SK-N-SH (cell line): ENCODE measurements around the gene CD79A.

Experiments used
- CTCF ChIP-seq: fragments of 200-600 bp; sonication (generic); IDR thresholded peaks from 2 replicates; pipeline ENCODE4 v1.6.1; 2017; ENCODE audit warnings: antibody characterized with exemption, mild to moderate bottlenecking, moderate library complexity
- FOXM1 ChIP-seq: IDR thresholded peaks from 2 replicates; pipeline ENCODE4 v1.4.0; 2012; ENCODE audit warnings: low read depth, mild to moderate bottlenecking

DNA sequence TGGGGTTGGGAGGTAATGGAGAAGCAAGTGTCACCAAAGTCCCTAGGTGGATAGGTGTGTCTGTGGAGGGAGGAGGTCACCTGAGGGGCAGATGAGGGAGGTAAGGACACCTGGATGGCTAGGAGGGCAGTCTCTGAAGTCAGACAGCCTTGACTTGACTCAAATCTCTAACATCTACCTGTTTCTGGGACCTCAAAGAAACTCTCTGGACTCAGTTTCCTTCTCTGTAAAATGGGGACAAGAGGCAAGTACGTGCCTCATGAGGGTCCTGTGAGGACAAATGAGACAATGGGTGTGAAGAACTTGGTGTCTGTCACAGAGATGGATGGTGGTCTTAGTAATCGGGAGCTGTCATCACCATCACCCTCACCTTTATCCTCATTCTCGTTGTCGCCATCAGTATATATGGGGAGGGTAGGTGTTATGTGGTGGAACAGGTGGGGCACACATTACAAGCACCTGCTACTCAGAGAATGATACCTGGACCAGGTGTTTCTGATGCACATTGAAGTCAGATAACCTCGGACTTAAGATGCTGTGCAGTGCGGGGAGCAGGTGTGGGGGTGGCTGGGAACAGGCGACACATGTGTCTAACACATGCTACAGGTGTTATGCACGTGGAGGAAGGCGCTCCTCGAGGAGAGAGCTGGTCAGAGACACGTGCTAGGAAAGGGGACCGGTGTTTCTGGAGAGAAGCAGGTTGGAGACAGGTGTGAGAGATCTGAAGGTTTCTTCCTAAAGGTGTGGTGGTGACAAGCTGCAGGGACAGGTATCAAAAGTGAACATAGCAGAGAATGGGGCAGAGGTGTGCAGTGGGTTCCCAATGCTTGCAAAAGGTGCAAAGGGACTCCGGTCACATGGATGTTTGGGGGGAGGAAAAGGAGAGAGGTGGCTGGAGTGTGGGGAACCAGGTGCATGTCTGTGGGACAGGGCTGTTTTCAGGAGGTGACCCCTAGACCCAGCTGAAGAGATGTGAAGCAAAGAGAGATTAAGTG is 47.4 kb downstream of the CD79A start:
- TF ChIP-seq CTCF (no peak), FOXM1 (no peak)
